Measurements from ENCODE around the gene ARHGAP26. TPM values are rescaled to one million over a fixed set of nuclear protein-coding genes. Genes with fewer than 3 reads are reported as not detected.
"Not testable (repeated sequence)": the region's sequence is repeated elsewhere in the genome, so short reads cannot be mapped to it uniquely, and the experiment has no call there.

The ARHGAP26 gene
- polyA plus RNA-seq, 3 donors: 11.0 to 12.1 (median 11.4) TPM

DNA sequence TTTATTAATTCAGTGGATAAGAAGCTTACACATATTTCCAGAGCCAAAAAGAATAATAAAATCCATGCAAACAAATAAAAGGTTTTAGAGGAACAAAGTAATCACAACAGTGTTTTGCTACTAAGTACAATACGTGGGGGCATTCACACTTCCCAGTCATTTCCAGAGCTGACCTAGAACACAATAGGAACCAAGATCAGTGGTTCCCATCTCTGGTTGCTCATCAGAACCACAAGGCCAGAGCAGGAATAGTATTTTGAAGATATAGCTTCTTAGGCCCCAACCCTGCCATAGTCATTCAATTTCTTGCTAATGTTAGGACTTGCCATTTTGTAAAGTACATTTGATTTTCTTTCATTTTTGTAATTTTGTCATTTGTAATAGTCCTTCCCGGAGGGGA, 417.9 kb downstream of the ARHGAP26 start:
- no peak for DNase-seq (ENCODE audit: low read depth in 3 of 3, low spot score in 2 of 3)

DNA sequence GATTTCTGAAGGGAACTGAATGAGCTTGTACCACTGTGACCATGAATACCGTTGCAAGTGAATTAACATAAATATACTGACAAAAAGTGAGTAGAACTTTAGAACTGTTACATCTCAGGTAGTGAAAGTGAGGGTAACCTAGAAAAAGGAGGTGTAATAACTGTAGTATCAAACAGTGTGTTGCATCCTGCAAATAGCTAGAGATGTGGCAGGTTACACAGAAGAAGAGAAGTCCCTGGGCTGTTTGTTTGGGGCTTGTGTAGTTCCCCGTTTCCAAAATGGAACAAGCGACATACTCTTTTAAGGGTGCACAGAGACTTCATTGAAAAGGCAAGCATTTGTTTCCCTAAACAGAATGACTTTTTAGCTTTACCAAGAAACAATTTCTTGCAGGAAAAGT, 418.5 kb downstream of the ARHGAP26 start:
- no peak for DNase-seq (ENCODE audit: low read depth in 3 of 3, low spot score in 2 of 3)

DNA sequence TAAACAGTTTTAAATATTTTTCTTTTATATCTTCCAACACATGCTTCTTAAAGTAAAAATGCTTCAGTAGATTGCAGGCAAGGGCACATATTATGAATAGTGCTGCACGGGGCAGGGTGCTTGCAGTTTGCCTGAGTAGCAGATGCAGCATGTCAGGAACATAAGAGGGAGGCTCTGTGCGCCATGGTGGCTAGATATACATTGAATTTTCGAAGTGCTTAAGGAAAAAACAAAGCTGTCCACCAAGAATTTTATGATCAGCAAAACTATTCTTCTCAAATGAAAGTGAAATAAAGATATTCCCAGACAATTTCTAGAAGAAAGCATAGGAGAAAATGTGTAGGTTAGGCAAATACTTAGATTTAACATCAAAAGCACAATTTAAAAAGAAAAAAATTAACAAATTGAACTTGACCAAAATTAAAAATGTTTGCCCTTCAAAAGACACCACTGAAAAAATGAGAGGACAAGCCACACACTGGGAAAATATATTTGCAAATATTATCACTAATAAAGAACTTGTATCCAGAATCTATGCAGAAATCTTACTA, 420.2 kb downstream of the ARHGAP26 start:
- no peak for DNase-seq (ENCODE audit: low read depth in 3 of 3, low spot score in 2 of 3)

DNA sequence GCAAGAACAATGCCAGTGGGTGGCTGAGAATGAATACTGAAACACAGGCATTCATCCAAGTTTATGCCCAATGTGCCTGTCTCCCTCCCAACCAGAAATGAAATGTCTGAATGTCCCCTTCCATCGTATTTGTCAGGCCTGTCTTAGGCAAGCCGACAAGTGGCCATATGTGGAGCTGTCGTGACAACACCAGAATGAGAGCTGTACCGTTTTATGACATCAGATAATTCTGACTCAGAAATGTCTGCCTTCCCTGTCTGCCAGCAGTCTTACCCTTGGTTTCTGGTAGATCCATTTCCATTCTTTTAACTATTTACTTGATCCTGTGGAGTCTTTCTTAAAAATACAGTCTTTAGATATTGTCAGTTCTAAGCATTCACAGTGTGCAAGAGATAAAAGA, 421.5 kb downstream of the ARHGAP26 start:
- DNase-seq (ENCODE audit: low read depth in 3 of 3, low spot score in 2 of 3): no peak

DNA sequence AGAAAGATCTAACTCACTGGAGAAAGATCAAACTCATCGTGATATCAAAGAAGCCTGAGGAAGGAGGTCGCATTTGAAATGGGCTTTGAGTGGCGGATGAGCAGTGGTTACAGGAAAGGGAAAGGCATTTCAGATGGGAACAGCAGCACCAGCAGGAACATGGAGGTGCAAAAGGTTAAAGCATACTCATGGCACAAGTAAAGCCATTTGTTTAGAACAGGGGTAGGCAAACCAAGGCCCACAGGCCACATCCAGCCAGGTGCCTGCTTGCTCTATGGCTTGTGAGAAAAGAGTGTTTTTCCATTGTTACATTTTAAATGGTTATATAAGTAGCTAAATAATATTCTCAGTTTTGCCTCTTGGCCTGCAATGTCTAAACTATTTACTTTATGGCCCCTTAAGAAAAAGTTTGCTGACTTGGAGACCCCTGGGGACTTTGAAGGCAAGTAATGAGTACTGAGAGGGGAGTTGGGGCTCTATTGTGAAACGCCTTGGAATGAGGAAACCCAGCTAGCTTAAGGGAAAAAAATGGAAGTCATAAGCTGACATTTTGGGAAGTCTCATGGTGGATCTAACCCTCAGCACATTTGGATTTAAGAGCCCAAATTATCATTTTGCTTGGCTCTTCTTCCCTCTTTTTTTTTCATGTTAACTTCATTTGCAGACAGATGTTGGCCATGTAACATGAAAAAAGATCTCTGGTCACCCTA, 422.2 kb downstream of the ARHGAP26 start:
- no peak for DNase-seq (ENCODE audit: low read depth in 3 of 3, low spot score in 2 of 3)

DNA sequence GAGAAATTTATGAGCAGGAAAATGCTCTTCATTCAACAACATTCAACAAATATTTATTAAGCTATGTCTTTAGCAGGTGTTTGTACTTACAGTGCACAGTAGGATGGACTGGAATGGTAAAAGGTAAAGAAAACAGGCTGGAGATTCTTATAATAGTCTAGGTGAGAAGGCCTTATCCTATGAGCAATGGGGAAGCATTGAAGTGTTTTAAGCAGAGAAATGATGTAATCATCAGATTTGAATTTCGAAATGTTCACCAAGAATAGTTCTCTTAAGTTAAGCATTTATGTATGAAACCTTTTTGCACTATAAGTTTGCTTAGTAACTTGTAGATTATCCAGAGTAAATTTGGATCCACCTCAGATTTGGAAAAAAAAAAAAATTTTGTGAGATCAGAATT, 424.0 kb downstream of the ARHGAP26 start:
- no peak for DNase-seq (ENCODE audit: low read depth in 3 of 3, low spot score in 2 of 3)

DNA sequence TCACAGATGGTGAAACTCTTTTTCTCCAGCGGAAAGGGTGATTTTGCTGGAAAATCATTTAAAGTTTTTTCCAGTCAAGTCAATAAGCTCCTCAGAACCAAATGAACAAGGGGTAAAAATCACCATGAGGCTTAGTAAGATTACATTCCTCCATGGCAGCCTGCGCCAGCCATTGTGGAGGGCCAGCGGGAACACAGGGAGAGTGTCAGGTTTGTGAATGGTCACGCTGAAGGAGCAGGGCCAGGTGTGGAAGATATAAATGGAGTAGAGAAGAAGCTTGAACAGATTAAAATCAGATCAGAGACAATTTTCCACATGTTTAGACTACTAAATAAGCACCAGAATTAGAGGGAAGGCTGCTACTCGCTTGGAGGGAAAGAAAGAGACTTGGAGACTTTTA, 424.5 kb downstream of the ARHGAP26 start:
- DNase-seq (ENCODE audit: low read depth in 3 of 3, low spot score in 2 of 3): no peak

DNA sequence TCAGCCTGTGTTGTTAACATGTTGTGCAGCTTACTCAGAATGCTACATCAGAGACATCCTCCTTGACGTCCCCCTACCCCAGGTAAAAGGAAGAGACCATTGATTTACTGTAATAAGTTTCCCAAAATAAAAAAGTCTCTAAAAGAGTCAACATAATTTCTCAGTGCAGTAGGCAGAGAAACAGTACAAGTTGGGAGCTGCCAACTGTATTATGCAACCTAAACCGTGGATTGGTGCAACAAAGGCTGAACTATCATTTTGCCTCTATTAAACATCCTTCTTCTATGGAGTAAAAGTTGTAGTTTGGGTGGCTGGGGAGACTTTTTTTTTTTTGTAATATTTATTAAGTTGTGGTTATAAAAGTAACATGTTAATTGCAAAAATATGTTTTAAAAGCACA, 425.3 kb downstream of the ARHGAP26 start:
- no peak for DNase-seq (ENCODE audit: low read depth in 3 of 3, low spot score in 2 of 3)

DNA sequence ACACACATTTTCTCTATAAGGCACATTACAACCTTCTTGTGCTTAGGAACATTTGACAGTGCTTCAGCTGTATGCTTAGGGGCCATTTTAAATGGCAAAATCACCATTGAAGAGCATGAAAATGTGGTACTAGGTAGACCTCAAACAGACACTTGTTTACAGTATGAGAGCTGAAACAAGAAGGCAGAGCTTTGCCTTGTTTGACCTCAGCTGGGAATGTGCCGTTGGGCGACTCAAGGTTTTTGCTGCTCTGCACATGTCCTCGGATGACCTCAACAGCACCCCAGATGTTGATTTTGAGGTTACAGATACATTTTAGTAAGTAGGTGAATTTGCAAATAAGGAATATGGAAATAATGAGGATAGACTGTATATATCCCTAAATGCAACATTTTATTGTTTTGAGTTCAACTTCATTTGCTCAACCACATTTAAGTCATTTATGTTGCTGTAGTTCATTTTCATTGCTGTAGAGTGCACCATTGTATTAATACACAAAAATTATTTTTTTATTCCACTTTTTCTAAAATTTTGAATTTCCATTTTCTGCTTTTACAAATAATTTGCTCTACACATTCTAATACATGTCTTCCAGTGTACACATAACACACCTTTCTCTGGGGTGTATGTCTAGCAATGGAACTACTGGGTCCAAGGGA, 426.6 kb downstream of the ARHGAP26 start:
- DNase-seq (ENCODE audit: low read depth in 3 of 3, low spot score in 2 of 3): no peak

DNA sequence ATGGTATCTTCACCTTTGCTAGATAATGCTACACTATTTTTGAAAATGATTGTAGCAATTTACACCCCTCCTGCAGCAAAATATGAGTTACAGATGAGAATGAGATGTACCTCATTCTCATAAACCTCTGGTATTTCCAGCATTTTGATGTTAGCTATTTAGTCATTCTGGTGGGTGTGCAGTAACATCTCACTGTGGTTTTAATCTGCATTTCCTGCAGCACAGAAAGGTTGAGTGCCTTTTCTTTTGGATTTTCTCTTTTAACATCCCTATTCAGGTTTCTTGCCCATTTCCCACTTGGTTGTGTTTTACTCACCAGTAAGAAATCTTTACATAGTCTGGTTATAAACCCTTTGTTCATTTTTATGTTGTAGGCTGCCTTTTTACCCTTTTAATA, 427.1 kb downstream of the ARHGAP26 start:
- no peak for DNase-seq (ENCODE audit: low read depth in 3 of 3, low spot score in 2 of 3)

DNA sequence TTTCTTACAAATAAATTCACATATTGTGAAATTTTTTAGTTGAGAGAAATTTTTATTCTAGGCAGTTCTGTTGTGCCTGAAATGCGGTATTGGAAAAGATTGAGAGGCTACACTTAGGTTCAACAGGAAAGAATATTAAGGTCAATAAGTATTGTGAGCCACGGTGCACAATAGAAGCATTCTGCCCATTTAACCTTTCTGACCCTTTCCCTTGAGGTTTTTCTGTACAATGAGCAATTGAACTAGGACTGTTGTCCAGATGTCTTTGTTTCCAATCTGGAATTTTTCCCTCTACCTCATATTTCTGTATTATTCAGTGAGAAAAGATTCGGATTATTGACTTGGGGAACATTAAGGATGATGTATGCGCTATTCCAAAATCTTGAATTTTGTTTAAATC, 428.2 kb downstream of the ARHGAP26 start:
- DNase-seq (ENCODE audit: low read depth in 3 of 3, low spot score in 2 of 3): no peak

DNA sequence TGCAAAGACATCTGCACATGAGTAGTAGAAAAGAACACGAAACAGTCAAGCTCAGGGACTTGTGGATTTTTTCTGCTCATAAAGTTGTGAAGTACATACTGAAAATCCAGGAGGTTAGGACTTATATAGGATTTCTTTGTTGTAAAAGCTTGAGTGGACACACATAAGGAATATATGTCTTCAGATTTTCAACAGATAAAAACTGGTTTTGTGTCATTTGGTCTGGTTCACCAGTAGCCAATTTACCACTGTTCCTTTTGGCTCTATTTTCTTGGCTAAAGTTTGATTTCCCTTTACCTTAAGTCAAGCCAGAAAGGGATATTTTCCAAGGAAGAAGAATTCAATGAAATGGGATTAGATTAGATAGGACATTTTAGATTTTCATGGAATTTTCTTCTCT, 429.0 kb downstream of the ARHGAP26 start:
- DNase-seq (ENCODE audit: low read depth in 3 of 3, low spot score in 2 of 3): no peak

DNA sequence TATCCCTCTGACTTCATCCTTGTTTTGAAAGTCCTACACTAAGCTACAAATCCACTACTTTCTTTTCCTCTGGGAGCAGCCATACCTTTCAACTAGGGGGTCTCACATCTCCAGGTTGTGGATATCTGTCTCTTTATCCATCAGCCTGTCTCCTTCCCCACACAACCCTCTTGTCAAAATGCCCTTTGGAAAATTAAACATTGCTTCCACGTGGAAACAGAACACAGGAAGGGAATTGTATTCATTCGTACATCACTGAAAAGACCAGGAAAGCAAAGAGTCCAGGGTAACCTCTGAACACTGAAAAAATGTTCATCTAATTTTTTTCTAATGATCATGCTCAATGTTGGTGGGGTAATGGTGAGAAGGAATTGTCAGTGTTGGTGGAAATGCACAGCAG, 429.7 kb downstream of the ARHGAP26 start:
- DNase-seq (ENCODE audit: low read depth in 3 of 3, low spot score in 2 of 3): no peak

DNA sequence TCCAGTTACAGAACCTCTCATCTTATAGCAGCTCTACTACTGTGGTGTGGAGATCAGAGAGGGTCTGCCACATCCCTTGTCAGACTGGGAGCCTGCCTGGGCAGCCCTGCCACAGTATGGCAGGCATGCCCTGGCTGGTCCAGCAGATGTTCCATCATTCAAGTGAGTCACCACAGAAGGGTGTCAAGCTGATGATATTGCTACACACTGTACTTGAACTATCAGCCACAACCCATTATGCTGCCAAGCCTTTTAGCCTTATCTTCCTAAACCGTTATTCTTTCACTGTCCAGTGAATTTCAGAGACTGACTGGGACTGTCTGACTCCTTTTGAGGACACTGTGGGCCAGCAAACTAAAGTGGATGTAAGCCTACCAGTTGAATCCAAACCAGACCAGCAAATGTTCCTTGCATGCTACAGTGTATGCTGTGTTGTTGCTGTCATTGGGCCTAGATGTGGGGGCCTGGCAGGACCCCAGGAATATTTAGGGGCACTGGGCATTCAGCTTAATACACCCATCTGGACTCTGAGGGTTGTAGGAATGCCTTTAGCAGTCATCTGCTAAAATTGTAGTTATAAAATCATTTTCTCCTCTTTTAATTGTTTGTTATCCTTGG, 430.7 kb downstream of the ARHGAP26 start:
- no peak for DNase-seq (ENCODE audit: low read depth in 3 of 3, low spot score in 2 of 3)

DNA sequence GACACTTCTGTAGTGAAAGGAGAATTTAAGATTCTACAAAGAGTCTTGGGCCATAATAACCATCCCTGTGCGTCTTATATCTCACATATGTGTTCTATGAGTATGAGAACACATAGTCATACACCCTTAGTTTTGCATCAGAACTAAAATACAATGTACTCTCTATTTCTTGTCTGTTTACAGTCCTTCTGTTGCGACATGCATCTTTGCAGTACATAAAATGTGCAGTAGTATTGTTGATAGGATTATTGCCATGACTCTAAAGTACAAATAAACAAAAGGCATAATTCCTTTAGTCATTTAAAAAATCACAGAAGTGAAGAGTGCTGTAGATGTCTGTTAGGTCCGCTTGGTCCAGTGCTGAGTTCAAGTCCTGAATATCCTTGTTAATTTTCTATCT, 431.4 kb downstream of the ARHGAP26 start:
- no peak for DNase-seq (ENCODE audit: low read depth in 3 of 3, low spot score in 2 of 3)

DNA sequence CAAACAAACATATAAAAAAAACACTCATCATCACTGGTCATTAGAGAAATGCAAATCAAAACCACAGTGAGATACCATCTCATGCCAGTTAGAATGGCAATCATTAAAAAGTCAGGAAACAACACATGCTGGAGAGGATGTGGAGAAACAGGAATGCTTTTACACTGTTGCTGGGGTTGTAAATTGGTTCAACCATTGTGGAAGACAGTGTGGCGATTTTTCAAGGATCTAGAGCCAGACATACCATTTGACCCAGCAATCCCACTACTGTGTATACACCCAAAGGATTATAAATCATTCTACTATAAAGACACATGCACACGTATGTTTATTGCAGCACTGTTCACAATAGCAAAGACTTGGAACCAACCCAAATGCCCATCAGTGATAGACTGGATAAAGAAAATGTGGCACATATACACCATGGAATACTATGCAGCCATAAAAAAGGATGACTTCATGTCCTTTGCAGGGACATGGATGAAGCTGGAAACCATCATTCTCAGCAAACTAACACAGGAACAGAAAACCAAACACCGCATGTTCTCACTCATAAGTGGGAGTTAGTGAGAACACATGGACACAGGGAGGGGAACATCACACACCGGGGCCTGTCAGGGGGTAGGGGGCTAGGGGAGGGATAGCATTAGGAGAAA, 433.3 kb downstream of the ARHGAP26 start:
- not testable (repeated sequence) for DNase-seq (ENCODE audit: low read depth in 3 of 3, low spot score in 2 of 3)

DNA sequence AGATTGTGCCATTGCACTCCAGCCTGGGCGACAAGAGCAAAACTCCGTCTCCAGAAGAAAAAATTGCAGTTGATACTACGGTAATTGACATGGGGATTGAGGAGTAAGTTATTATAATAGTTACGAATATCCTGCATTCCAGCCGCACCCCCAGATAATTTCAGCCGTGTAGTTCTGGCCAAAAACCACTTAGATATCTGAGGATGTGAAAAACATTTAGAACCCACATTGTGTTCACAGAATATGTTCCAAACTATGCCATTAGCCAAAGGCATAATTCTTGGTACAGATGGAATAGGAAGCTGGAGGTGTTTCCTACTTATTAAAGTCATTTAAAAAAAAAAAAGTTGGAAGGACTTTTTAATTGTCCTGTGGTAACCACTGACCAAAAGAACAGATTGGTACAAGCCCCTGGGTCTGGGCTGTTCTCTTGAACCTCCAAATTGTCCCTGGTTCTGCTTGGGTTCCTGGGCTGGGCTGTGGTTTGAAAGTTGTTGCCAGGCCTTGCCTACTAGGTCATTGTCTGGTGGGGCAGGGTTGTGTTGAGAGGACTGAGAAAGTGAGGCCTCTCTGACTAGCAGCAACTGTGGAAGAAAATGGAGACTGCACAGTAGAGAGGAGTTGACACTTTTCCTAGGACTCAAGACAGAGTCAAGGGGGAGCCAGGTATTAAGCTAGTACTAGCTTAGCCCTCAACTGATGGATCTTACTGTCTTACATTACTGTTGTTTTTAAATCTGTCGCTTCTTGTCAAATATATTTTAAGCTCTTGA, 434.5 kb downstream of the ARHGAP26 start:
- DNase-seq (ENCODE audit: low read depth in 3 of 3, low spot score in 2 of 3): no peak

DNA sequence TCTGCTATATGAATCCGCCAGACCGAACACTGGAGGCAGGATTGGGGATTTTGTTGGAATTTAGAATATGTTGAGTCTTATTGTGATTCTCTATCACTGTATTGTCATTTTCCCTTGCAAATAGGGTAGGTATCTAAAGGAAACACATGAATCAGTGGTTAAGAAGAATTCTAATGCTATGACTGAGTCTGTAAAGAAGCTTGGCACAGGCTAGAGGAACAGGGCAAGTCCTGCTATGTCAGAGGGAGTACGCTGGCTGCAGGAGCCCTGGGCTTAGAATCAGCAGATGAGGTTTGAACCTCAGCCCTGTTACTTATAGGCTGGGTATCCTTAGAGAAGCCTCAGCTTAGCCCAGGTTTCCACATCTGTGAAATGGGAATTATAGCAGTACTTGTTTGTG, 435.2 kb downstream of the ARHGAP26 start:
- DNase-seq (ENCODE audit: low read depth in 3 of 3, low spot score in 2 of 3): no peak

DNA sequence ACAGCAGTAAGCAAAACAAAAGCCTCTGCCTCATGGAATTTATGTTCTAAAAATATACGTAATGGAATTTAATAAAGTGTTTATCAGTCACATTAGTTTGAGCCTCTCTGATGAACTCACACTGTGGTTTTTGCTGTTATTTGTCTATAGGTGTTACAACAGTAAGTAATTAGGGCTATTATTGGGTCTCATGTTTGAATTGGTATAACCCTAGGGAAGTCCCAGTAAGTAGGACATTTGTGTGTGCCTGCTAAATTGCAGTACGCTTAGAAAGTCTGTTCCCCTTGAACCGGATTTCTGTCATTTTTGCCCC, 435.7 kb downstream of the ARHGAP26 start:
- no peak for DNase-seq (ENCODE audit: low read depth in 3 of 3, low spot score in 2 of 3)

DNA sequence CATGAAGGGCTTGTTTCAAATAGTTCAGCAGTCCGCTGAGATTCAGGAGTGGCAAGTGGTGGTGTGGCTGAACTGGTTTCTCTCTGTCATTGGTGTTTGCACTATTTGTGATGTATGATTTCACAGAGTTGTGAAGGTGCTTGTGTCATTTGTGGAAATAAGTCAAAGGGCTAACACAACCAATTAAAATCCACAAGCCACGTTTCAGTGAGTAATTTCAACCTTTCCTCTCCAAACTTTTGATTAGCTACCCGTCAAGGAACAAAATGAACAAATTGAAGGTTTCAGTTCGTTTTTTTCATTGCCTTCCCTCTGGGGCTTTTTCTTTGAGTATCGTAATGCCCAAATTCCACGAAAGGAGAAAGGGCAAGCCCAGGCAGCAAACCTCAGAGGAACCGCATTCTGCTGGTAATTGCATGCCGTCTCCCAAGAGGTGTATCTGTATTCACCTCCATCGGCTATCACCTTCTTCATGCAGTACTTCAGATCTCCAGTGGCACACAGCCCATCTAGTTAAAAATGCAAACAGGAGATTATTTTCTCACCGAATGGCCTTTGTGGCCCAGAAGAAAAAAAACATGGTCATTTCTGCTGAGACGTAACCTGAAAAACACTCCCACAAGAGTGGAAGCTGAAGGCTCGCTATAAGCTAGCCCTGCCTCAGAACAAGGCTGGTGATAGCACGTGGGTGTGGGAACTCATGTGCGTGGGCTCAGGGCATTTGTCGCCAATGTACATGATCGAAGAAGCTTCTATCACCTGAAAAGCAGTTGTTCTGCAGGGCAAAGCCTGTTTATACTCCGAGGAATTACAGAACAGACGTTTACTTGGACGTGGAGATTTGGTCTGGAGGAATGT, 436.2 kb downstream of the ARHGAP26 start:
- DNase-seq (ENCODE audit: low read depth in 3 of 3, low spot score in 2 of 3): no peak

Data from right renal cortex interstitium (tissue), 3 donors.